Hematopoietic multipotent progenitor cell (in vitro differentiated cells): ENCODE data around the gene DNAJB12. TPM values are rescaled to one million over a fixed set of nuclear protein-coding genes. Genes with fewer than 3 reads are reported as not detected.
"Not testable (repeated sequence)": the region's sequence is repeated elsewhere in the genome, so short reads cannot be mapped to it uniquely, and the experiment has no call there.

Experiments
- DNase-seq, 3 donors: peaks; one replicate each; pipeline ENCODE4 v3.0.0-alpha.2; 2011 to 2015; ENCODE audit warnings: low read depth in 2 of 3, low spot score in 2 of 3
- total RNA-seq: library from RNA; depleted of rRNA; stranded (reverse); fragments of >200 nt; gene quantifications from one replicate; pipeline ENCODE4 v1.2.3, GENCODE V29; 2012

The DNAJB12 gene
- total RNA-seq, 1 donor: 34.7 TPM

- no peak for DNase-seq
Measured at GRCh38 chr10:72318418-72319262, 36.1 kb downstream of the DNAJB12 start.

GRCh38 chr10:72316748-72317435 is 37.8 kb downstream of the DNAJB12 start:
- DNase-seq: peak in 2 of 3 donors; percentile 57 to 78

- DNase-seq: no peak
Measured at GRCh38 chr10:72316386-72316700, 38.4 kb downstream of the DNAJB12 start.

- DNase-seq: no peak
Measured at GRCh38 chr10:72315611-72316385, 38.9 kb downstream of the DNAJB12 start.

- no peak for DNase-seq
Measured at GRCh38 chr10:72315054-72315453, 39.7 kb downstream of the DNAJB12 start.

- DNase-seq: no peak
Measured at GRCh38 chr10:72314263-72314662, 40.5 kb downstream of the DNAJB12 start.

- no peak for DNase-seq
Measured at GRCh38 chr10:72312865-72313391, 41.8 kb downstream of the DNAJB12 start.

GRCh38 chr10:72311667-72312066 is 43.1 kb downstream of the DNAJB12 start:
- DNase-seq: no peak

GRCh38 chr10:72310636-72311035 is 44.1 kb downstream of the DNAJB12 start:
- no peak for DNase-seq

- no peak for DNase-seq
Measured at GRCh38 chr10:72310241-72310633, 44.5 kb downstream of the DNAJB12 start.

GRCh38 chr10:72309290-72310240 is 45.2 kb downstream of the DNAJB12 start:
- peak in 1 of 3 donors; percentile 49 for DNase-seq

- peak in 2 of 3 donors; percentile 71 to 85 for DNase-seq
Measured at GRCh38 chr10:72308320-72308987, 46.3 kb downstream of the DNAJB12 start.

- not testable (repeated sequence) for DNase-seq
Measured at GRCh38 chr10:72307711-72308110, 47.0 kb downstream of the DNAJB12 start.

- no peak for DNase-seq
Measured at GRCh38 chr10:72306215-72306760, 48.4 kb downstream of the DNAJB12 start.

GRCh38 chr10:72303424-72304128 is 51.1 kb downstream of the DNAJB12 start:
- no peak for DNase-seq

- no peak for DNase-seq
Measured at GRCh38 chr10:72298592-72299519, 55.9 kb downstream of the DNAJB12 start.

- peak; percentile 70 to 97 (median 95) for DNase-seq
Measured at GRCh38 chr10:72297805-72298591, 56.7 kb downstream of the DNAJB12 start.
